ENCODE results near the gene TMEM212. TPM values are rescaled to one million over a fixed set of nuclear protein-coding genes. Genes with fewer than 3 reads are reported as not detected.

TMEM212 gene
- total RNA-seq, 1 experiment from 2014 or later, result not detected

DNA sequence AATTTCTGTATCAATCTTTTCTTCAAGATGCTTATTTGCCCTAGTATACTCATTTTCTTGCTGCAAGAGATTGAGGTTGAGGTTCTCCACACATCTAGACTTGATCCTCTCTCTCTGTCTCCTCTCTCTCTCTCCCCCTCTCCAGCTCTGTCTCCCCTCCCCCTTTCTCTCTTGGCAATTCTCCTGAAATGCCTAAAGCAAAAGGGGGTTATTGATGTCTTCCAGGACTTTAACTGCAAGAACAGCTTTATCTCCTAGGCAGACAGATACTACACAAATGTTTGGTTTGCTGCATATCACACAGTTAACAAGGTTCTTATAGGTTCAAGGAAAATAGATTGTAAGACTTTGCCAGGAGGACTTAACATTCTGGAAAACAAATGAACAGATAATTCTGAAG, 52.1 kb downstream of the TMEM212 start:
- Histone ChIP-seq H3K9me3 (no peaks in the 10 kb centered on the region), H3K27me3 (replicated peaks; ENCODE audit: control insufficient read depth, insufficient read depth, low read length) (no peaks in the 10 kb centered on the region), H3K4me1 (no peaks in the 10 kb centered on the region), H3K36me3 (ENCODE audit: control insufficient read depth, insufficient read depth, low read length) (0 out of 2 replicates have a peak, but pooled peaks cover 2% of the 10 kb centered on the region), H3K4me3 (ENCODE audit: low read depth, low read length) (no peak overlapping the region)
- POLR2A ChIA-PET, result no interaction called here
- DNase-seq, result no peak
- intact Hi-C loops (cut with micrococcal nuclease; ENCODE audit: unreplicated experiment), result no loop called here
- H3K4me3 Mint-ChIP-seq (ENCODE audit: unreplicated experiment), result no peak overlapping the region
- H3K36me3 Mint-ChIP-seq (ENCODE audit: insufficient read depth, unreplicated experiment), result no peaks in the 10 kb centered on the region
- H3K27ac Mint-ChIP-seq (ENCODE audit: unreplicated experiment), result no peak overlapping the region
- TF ChIP-seq, protein P1, sequence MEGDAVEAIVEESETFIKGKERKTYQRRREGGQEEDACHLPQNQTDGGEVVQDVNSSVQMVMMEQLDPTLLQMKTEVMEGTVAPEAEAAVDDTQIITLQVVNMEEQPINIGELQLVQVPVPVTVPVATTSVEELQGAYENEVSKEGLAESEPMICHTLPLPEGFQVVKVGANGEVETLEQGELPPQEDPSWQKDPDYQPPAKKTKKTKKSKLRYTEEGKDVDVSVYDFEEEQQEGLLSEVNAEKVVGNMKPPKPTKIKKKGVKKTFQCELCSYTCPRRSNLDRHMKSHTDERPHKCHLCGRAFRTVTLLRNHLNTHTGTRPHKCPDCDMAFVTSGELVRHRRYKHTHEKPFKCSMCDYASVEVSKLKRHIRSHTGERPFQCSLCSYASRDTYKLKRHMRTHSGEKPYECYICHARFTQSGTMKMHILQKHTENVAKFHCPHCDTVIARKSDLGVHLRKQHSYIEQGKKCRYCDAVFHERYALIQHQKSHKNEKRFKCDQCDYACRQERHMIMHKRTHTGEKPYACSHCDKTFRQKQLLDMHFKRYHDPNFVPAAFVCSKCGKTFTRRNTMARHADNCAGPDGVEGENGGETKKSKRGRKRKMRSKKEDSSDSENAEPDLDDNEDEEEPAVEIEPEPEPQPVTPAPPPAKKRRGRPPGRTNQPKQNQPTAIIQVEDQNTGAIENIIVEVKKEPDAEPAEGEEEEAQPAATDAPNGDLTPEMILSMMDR (IDR thresholded peaks at IDR 0.05; ENCODE audit: insufficient read depth in 1 of 2, low read depth in 1 of 2, low read length in 1 of 2, severe bottlenecking in 1 of 2, unreplicated experiment in 1 of 2), result no peak
- peaks cover 4% of the 10 kb centered on the region for H3K27me3 Mint-ChIP-seq (ENCODE audit: insufficient read depth, unreplicated experiment)
- BruUV-seq (replicated peaks), result no TSS peak
- peaks cover 18% of the 10 kb centered on the region for H3K4me1 Mint-ChIP-seq (ENCODE audit: low read depth, unreplicated experiment)
- H3K9me3 Mint-ChIP-seq (ENCODE audit: unreplicated experiment), result no peaks in the 10 kb centered on the region
- CTCF ChIA-PET, result no interaction called here

DNA sequence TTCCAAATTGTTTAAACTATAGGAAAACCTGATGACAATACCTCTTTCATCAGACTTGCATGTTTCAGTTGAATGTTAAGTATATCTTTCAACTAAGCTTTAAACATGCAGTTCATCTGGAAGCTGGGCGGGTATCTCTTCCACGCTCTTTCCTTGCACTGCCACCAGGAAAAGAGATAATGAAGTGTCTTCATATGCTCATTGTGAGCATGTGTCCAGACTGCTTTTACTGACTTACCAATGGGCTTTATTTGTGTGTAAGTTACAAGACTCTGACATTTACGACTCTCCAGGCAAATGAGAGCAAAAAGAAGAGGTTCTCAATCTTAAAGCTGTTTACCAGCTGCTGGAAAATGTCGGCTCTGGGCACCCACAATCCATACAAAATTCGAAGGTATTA, 52.8 kb downstream of the TMEM212 start:
- no peaks in the 10 kb centered on the region for H3K27me3 ChIP-seq (replicated peaks; ENCODE audit: control insufficient read depth, insufficient read depth, low read length)
- no peaks in the 10 kb centered on the region for H3K9me3 Mint-ChIP-seq (ENCODE audit: unreplicated experiment)
- no peaks in the 10 kb centered on the region for H3K4me1 ChIP-seq
- ChIA-PET POLR2A (no interaction called here), CTCF (no interaction called here)
- no peak overlapping the region for H3K4me3 ChIP-seq (ENCODE audit: low read depth, low read length)
- intact Hi-C loops (cut with micrococcal nuclease; ENCODE audit: unreplicated experiment), result no loop called here
- TF ChIP-seq, protein P1 (IDR thresholded peaks at IDR 0.05; ENCODE audit: insufficient read depth in 1 of 2, low read depth in 1 of 2, low read length in 1 of 2, severe bottlenecking in 1 of 2, unreplicated experiment in 1 of 2), result no peak
- H3K36me3 Mint-ChIP-seq (ENCODE audit: insufficient read depth, unreplicated experiment), result no peaks in the 10 kb centered on the region
- H3K4me3 Mint-ChIP-seq (ENCODE audit: unreplicated experiment), result no peak overlapping the region
- peaks cover 18% of the 10 kb centered on the region for H3K4me1 Mint-ChIP-seq (ENCODE audit: low read depth, unreplicated experiment)
- H3K9me3 ChIP-seq, result no peaks in the 10 kb centered on the region
- H3K27me3 Mint-ChIP-seq (ENCODE audit: insufficient read depth, unreplicated experiment), result peaks cover 4% of the 10 kb centered on the region
- no peak overlapping the region for H3K27ac Mint-ChIP-seq (ENCODE audit: unreplicated experiment)
- DNase-seq, result no peak
- BruUV-seq (replicated peaks), result no TSS peak
- H3K36me3 ChIP-seq (ENCODE audit: control insufficient read depth, insufficient read depth, low read length), result 0 out of 2 replicates have a peak, but pooled peaks cover 2% of the 10 kb centered on the region

DNA sequence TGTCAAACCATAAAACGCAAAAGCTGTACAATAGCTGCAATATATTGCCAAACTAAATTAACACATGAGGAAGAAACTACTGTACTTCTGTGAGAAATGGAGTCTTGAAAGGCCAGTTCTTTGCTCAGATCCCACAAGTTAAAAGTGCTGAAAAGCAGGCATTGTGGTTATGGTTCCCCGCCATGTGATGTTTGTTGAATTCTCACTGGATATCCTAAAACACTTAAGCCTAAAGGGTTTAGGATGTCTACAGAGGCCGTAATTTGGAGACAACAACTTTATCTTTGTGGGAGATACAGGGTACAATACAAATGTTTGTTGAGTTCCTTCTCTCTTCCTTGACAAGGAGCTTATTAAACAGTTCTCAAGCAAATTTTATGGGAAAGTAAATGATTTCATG, 53.2 kb downstream of the TMEM212 start:
- ChIA-PET POLR2A (no interaction called here), CTCF (no interaction called here)
- no peak overlapping the region for H3K4me3 Mint-ChIP-seq (ENCODE audit: unreplicated experiment)

More for the DNA sequence above, 53.2 kb downstream of the TMEM212 start:
- intact Hi-C loops (cut with micrococcal nuclease; ENCODE audit: unreplicated experiment), result no loop called here
- Mint-ChIP-seq H3K36me3 (ENCODE audit: insufficient read depth, unreplicated experiment) (no peaks in the 10 kb centered on the region), H3K9me3 (ENCODE audit: unreplicated experiment) (no peaks in the 10 kb centered on the region), H3K27me3 (ENCODE audit: insufficient read depth, unreplicated experiment) (peaks cover 4% of the 10 kb centered on the region), H3K27ac (ENCODE audit: unreplicated experiment) (no peak overlapping the region), H3K4me1 (ENCODE audit: low read depth, unreplicated experiment) (peaks cover 22% of the 10 kb centered on the region)
- TF ChIP-seq, protein P1 (IDR thresholded peaks at IDR 0.05; ENCODE audit: insufficient read depth in 1 of 2, low read depth in 1 of 2, low read length in 1 of 2, severe bottlenecking in 1 of 2, unreplicated experiment in 1 of 2), result no peak
- BruUV-seq (replicated peaks), result no TSS peak
- H3K36me3 ChIP-seq (ENCODE audit: control insufficient read depth, insufficient read depth, low read length), result 0 out of 2 replicates have a peak, but pooled peaks cover 2% of the 10 kb centered on the region
- H3K27me3 ChIP-seq (replicated peaks; ENCODE audit: control insufficient read depth, insufficient read depth, low read length), result no peaks in the 10 kb centered on the region
- H3K4me1 ChIP-seq, result no peaks in the 10 kb centered on the region
- DNase-seq, result no peak
- no peak overlapping the region for H3K4me3 ChIP-seq (ENCODE audit: low read depth, low read length)
- no peaks in the 10 kb centered on the region for H3K9me3 ChIP-seq
